T-helper 2 cell treated with Interferon-gamma antibody and Interleukin-4, amounts not matched to agents 5 μg/mL and 100 μg/mL, for 36 hours (primary cell): ENCODE measurements around the gene RPS21.

Experiments used
- DNase-seq: peaks from one replicate; pipeline ENCODE4 v3.0.0; 2021; ENCODE audit warnings: low spot score
- H3K27ac Mint-ChIP-seq: one replicate; pipeline ENCODE4 v1.8.0; 2021; ENCODE audit warnings: mild to moderate bottlenecking, mixed read lengths
- H3K27me3 Mint-ChIP-seq: one replicate; pipeline ENCODE4 v1.8.0; 2021; ENCODE audit warnings: low read depth, mixed read lengths
- H3K36me3 Mint-ChIP-seq: one replicate; pipeline ENCODE4 v1.8.0; 2021; ENCODE audit warnings: low read depth, mixed read lengths
- H3K4me1 Mint-ChIP-seq: one replicate; pipeline ENCODE4 v1.8.0; 2021; ENCODE audit warnings: low read depth, mixed read lengths
- H3K4me3 Mint-ChIP-seq: one replicate; pipeline ENCODE4 v1.8.0; 2022; ENCODE audit warnings: mild to moderate bottlenecking, moderate library complexity, mixed read lengths
- H3K9me3 Mint-ChIP-seq: one replicate; pipeline ENCODE4 v1.8.0; 2021; ENCODE audit warnings: mixed read lengths

RPS21 gene

GRCh38 chr20:62386383-62387218 lies at the start of gene RPS21:
Gene RPS21, plus strand, starts transcription at chr20:62387103. Its CDS starts 236 bp downstream, at chr20:62387339.
- Mint-ChIP-seq H3K27ac (peak within 1 kb of the TSS; percentile 94), H3K4me1 (peaks cover 30% of the 10 kb centered on the region), H3K27me3 (no peaks in the 10 kb centered on the region), H3K36me3 (peaks cover 45% of the 10 kb centered on the region), H3K4me3 (peak within 1 kb of the TSS; percentile 91), H3K9me3 (peaks cover 5% of the 10 kb centered on the region)
- DNase-seq = peak; percentile 91

DNA sequence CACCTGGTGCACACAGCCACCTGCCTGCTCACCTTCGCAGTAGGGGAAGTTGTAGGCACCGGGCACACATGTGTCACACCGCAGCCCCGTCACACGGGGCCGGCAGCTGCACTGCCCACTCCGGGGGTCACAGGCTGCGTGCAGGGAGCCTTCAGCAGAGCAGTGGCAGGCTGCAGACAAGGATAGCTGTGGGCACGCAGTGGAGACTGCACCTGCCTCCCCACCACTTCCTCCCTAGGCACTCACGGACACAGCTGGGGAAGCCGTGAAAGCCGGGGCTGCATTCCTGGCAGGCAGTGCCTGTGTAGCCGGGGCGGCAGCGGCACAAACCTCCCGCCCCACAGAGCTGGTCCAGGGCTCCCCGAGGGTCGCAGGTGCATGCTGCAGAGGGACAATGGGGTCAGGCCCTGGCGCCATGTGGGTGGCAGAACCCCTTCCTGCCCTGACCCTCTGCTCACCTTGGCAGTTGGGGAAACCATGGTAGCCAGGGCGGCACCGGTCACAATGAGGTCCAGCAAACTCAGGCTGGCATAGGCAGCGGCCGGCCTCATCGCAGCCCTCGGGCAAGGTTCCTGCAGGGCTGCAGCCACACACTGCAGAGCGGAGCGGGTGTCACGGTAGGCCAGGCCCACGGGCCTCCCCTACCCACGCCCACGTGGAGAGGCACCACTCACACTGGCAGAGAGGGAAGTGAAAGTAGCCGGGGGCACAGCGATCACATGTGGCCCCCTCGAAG lies 49.2 kb upstream of the RPS21 start:
- Mint-ChIP-seq H3K9me3 (no peaks in the 10 kb centered on the region), H3K27ac (no peak overlapping the region), H3K36me3 (no peaks in the 10 kb centered on the region), H3K27me3 (no peaks in the 10 kb centered on the region), H3K4me1 (no peaks in the 10 kb centered on the region), H3K4me3 (no peak overlapping the region)
- DNase-seq = no peak

GRCh38 chr20:62338294-62338620 lies 48.6 kb upstream of the RPS21 start:
- Mint-ChIP-seq H3K4me1 (no peaks in the 10 kb centered on the region), H3K36me3 (no peaks in the 10 kb centered on the region), H3K9me3 (no peaks in the 10 kb centered on the region), H3K4me3 (no peak overlapping the region), H3K27me3 (no peaks in the 10 kb centered on the region), H3K27ac (no peak overlapping the region)
- no peak for DNase-seq

DNA sequence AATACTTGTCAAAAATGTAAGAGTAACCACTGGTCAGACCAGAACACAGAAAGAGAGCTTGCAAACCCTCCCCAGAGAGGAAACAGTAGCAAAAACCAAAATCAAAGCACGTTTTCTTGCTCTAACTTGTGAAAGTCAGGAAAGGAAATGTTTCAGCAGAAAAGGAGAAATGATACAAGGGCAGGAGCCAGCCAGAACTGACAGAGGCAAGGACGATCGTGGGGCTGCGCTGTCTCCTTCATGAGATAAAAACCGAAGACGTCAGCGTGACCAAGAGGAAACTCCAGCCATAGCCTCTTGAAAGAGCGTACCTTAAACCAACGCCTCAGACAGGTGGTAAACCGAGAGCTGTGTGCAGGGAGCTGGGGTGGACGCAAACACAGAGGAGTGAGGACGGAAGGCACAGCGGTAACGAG lies 47.2 kb upstream of the RPS21 start:
- Mint-ChIP-seq H3K4me3 (no peak overlapping the region), H3K4me1 (no peaks in the 10 kb centered on the region), H3K27me3 (no peaks in the 10 kb centered on the region), H3K36me3 (no peaks in the 10 kb centered on the region), H3K9me3 (no peaks in the 10 kb centered on the region), H3K27ac (no peak overlapping the region)
- no peak for DNase-seq

- Mint-ChIP-seq H3K36me3 (no peaks in the 10 kb centered on the region), H3K27me3 (no peaks in the 10 kb centered on the region), H3K4me3 (no peak overlapping the region), H3K4me1 (no peaks in the 10 kb centered on the region), H3K27ac (no peak overlapping the region), H3K9me3 (peaks cover under 1% of the 10 kb centered on the region)
- DNase-seq = no peak
Observed at GRCh38 chr20:62342910-62343309, 44.0 kb upstream of the RPS21 start.

GRCh38 chr20:62344092-62344491 lies 42.8 kb upstream of the RPS21 start:
- DNase-seq = no peak
- Mint-ChIP-seq H3K36me3 (peaks cover 2% of the 10 kb centered on the region), H3K4me3 (no peak overlapping the region), H3K4me1 (no peaks in the 10 kb centered on the region), H3K9me3 (peaks cover 9% of the 10 kb centered on the region), H3K27ac (no peak overlapping the region), H3K27me3 (no peaks in the 10 kb centered on the region)

DNA sequence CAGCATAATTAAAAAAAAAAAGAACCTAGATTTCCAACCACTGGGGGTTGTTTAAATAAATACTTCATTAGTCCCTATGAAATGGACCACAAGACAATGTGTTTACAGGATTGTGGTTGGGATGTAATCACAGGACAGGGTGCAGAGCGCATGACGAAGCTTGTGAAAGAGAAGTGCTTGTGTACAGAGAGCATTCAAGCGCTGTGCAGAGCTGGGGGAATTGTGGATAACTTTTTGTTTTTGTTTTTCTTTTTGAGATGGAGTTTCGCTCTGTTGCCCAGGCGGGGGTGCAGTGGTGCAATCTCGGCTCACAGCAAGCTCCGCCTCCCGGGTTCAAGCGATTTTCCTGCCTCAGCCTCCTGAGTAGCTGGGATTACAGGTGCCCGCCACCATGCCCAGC lies 42.1 kb upstream of the RPS21 start:
- Mint-ChIP-seq H3K27me3 (no peaks in the 10 kb centered on the region), H3K9me3 (peaks cover 13% of the 10 kb centered on the region), H3K36me3 (peaks cover 4% of the 10 kb centered on the region), H3K27ac (no peak overlapping the region), H3K4me1 (no peaks in the 10 kb centered on the region), H3K4me3 (no peak overlapping the region)
- no peak for DNase-seq

- no peak overlapping the region for H3K4me3 Mint-ChIP-seq
- no peaks in the 10 kb centered on the region for H3K27me3 Mint-ChIP-seq
- no peak overlapping the region for H3K27ac Mint-ChIP-seq
- peaks cover 13% of the 10 kb centered on the region for H3K9me3 Mint-ChIP-seq
- no peaks in the 10 kb centered on the region for H3K4me1 Mint-ChIP-seq
- no peak for DNase-seq
- peaks cover 4% of the 10 kb centered on the region for H3K36me3 Mint-ChIP-seq
Observed at GRCh38 chr20:62345681-62346370, 41.1 kb upstream of the RPS21 start.

- H3K4me1 Mint-ChIP-seq = no peaks in the 10 kb centered on the region
- H3K36me3 Mint-ChIP-seq = peaks cover 4% of the 10 kb centered on the region
- no peak overlapping the region for H3K27ac Mint-ChIP-seq
- H3K4me3 Mint-ChIP-seq = no peak overlapping the region
- no peaks in the 10 kb centered on the region for H3K27me3 Mint-ChIP-seq
- no peak for DNase-seq
- H3K9me3 Mint-ChIP-seq = peaks cover 13% of the 10 kb centered on the region
Observed at GRCh38 chr20:62346398-62347150, 40.3 kb upstream of the RPS21 start.

DNA sequence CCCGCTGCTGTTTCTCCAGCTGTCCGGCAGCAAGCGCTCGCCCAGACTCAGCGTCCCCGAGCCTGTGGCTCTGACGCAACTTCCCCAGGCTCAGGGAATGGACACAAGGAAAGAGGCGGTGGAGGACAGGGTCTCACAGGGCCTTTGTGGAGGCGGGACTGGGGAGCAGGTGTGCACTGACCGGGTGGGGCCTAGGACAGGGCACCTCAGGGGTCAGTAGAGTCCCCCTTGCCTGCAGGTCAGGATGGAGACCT lies 39.8 kb upstream of the RPS21 start:
- Mint-ChIP-seq H3K27me3 (no peaks in the 10 kb centered on the region), H3K4me3 (no peak overlapping the region), H3K36me3 (peaks cover 4% of the 10 kb centered on the region), H3K27ac (no peak overlapping the region), H3K4me1 (no peaks in the 10 kb centered on the region), H3K9me3 (peaks cover 13% of the 10 kb centered on the region)
- no peak for DNase-seq

GRCh38 chr20:62347445-62347844 lies 39.5 kb upstream of the RPS21 start:
- Mint-ChIP-seq H3K4me3 (no peak overlapping the region), H3K36me3 (peaks cover 4% of the 10 kb centered on the region), H3K27ac (no peak overlapping the region), H3K9me3 (peaks cover 13% of the 10 kb centered on the region), H3K27me3 (no peaks in the 10 kb centered on the region), H3K4me1 (no peaks in the 10 kb centered on the region)
- DNase-seq = no peak

DNA sequence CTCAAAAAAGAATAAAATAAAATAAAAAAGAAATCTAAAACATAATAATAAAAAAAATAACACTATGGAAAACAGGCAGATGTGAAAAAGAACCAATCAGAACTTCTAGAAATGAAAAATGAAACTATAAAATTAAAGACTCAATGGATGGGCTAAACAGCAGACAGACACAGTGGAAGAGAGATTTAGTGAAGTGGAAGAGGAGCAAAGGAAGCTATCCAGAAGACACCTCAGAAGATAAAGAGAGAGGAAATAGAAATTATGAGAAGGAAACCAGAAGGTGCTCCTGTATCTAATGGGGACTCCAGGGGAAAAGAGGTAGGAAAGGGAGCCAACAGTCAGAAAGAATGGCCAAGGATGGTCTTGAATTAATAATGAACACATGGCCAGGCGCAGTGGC lies 38.3 kb upstream of the RPS21 start:
- H3K36me3 Mint-ChIP-seq = peaks cover 4% of the 10 kb centered on the region
- no peak overlapping the region for H3K27ac Mint-ChIP-seq
- no peaks in the 10 kb centered on the region for H3K4me1 Mint-ChIP-seq
- DNase-seq = no peak
- no peaks in the 10 kb centered on the region for H3K27me3 Mint-ChIP-seq
- no peak overlapping the region for H3K4me3 Mint-ChIP-seq
- H3K9me3 Mint-ChIP-seq = peaks cover 13% of the 10 kb centered on the region

DNA sequence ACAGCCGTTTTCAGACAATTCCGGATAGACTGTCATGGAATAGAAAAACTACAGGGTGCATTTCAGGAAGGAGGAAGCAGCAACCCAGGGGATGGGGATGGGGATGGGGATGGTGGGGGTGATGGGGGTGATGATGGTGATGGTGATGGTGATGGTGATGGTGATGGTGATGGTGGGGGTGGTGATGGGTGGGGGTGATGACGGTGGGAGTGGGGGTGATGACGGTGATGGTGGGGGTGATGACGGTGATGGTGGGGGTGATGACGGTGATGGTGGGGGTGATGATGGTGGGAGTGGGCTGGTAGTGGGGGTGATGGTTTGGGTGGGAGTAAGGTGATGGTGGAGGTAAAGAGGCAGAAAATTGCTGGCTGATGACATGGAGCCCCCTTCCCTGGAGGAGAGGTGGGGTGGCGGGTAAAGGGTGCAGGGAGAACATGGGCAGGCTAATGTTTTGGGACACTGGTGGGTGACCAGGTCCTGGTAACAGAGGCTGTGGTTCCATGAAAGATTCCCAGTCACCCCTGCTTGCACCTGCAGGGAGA lies 37.3 kb upstream of the RPS21 start:
- no peak overlapping the region for H3K27ac Mint-ChIP-seq
- H3K4me3 Mint-ChIP-seq = no peak overlapping the region
- peaks cover 13% of the 10 kb centered on the region for H3K9me3 Mint-ChIP-seq
- peaks cover 4% of the 10 kb centered on the region for H3K36me3 Mint-ChIP-seq
- no peaks in the 10 kb centered on the region for H3K4me1 Mint-ChIP-seq
- no peak for DNase-seq
- no peaks in the 10 kb centered on the region for H3K27me3 Mint-ChIP-seq
